ENCODE results near the gene MEAF6. TPM values are rescaled to one million over a fixed set of nuclear protein-coding genes. Genes with fewer than 3 reads are reported as not detected.

Gene MEAF6
- total and polyA plus RNA-seq, 11 donors, result 27.4 to 55.7 (median 39.6) TPM

GRCh38 chr1:37442644-37443043, 71.9 kb downstream of the MEAF6 start:
- H3K4me3 ChIP-seq, result no peak overlapping the region
- TF ChIP-seq CTCF (IDR thresholded peaks at IDR 0.05) (no peak), POLR2A (IDR thresholded peaks at IDR 0.05) (no peak)
- no peaks in the 10 kb centered on the region for H3K36me3 ChIP-seq
- peaks cover 0 to 67% (median 12%) of the 10 kb centered on the region in 9 donors for H3K27me3 ChIP-seq
- ATAC-seq (no peak), DNase-seq (no peak)
- no peak overlapping the region for H3K27ac ChIP-seq
- H3K4me1 ChIP-seq, result no peaks in the 10 kb centered on the region
- intact Hi-C loops (cut with DNase I), result no loop called here
- no peaks in the 10 kb centered on the region for H3K9me3 ChIP-seq
- 59 to 71% (median 66%) methylated on average over 2 of the region's 2 CpGs for WGBS, 4 donors

Small RNA genes lying within 50 kb of the gene (microRNA-seq; reads per million reads assigned to microRNA genes)
- gene MIR5581 (0.60 to 2.1 (median 1.1) reads per million in 4 donors), gene MIR6732 (0 to 0.60 (median 0.27) reads per million in 4 donors)

Other genes starting within 250 kb of the MEAF6 start
- gene ZC3H12A, start 40.2 kb downstream of the MEAF6 start, total RNA-seq, result 1 to 10 TPM; 1.8 to 8.5 (median 4.5) TPM
- gene ZC3H12A, start 40.2 kb downstream of the MEAF6 start, polyA plus RNA-seq, result 1 to 10 TPM; 2.4 to 6.7 TPM
- 10 to 100 TPM in 2 of 9 donors, 1 to 10 TPM in 7; 6.8 to 11.2 (median 9.0) TPM for gene SNIP1, start 39.5 kb upstream of the MEAF6 start, total RNA-seq
- gene SNIP1, start 39.5 kb upstream of the MEAF6 start, polyA plus RNA-seq, result 1 to 10 TPM; 3.0 to 6.9 TPM
- 10 to 100 TPM in 1 of 9 donors, 1 to 10 TPM in 8; 2.0 to 12.5 (median 3.3) TPM for gene DNALI1, start 42.2 kb upstream of the MEAF6 start, total RNA-seq
- 1 to 10 TPM; 1.9 to 5.2 TPM for gene DNALI1, start 42.2 kb upstream of the MEAF6 start, polyA plus RNA-seq
- 10 to 100 TPM; 19.4 to 29.7 (median 23.8) TPM for gene GNL2, start 81.2 kb upstream of the MEAF6 start, total RNA-seq
- gene GNL2, start 81.2 kb upstream of the MEAF6 start, polyA plus RNA-seq, result 10 to 100 TPM; 39.0 to 76.7 TPM
- 10 to 100 TPM in 1 of 9 donors, not detected in 8; 13.2 TPM for gene RSPO1, start 120.1 kb upstream of the MEAF6 start, total RNA-seq
- gene RSPO1, start 120.1 kb upstream of the MEAF6 start, polyA plus RNA-seq, result not detected
- 1 to 10 TPM in 1 of 9 donors, under 1 TPM in 7, not detected in 1; 0.12 to 5.0 (median 0.36) TPM for gene CDCA8, start 177.8 kb upstream of the MEAF6 start, total RNA-seq
- under 1 TPM; 0.30 to 0.51 TPM for gene CDCA8, start 177.8 kb upstream of the MEAF6 start, polyA plus RNA-seq